Naive thymus-derived CD4-positive, alpha-beta T cell (primary cell): ENCODE measurements around the gene STRA6. TPM values are rescaled to one million over a fixed set of nuclear protein-coding genes. Genes with fewer than 3 reads are reported as not detected.

ENCODE experiments used
- ATAC-seq: fragments of 150-1000 bp; cut with Tn5 transposase; 2 replicates; pipeline ENCODE4 v1.10.0; 2021; ENCODE audit warnings: mild to moderate bottlenecking, moderate library complexity
- CTCF ChIA-PET: fragments of 350-600 bp; sonication (Branson Sonifier 250); formaldehyde crosslinking; loops from one replicate; lab custom pipeline; 2021; ENCODE audit warnings: antibody characterized with exemption; lab: Charles Lee
- POLR2A ChIA-PET: fragments of 350-600 bp; sonication (Branson Sonifier 250); formaldehyde crosslinking; loops from one replicate; lab custom pipeline; 2021; ENCODE audit warnings: antibody characterized with exemption, inconsistent platforms; lab: Charles Lee
- DNase-seq, 9 donors: peaks; one replicate each; pipeline versions ENCODE4 v3.0.0 to v3.0.0-alpha.2; 2020 to 2022; ENCODE audit warnings: mixed read lengths in 1 of 9
- H3K27ac ChIP-seq: one replicate; pipeline ENCODE4 v1.7.0; 2013; ENCODE audit warnings: mild to moderate bottlenecking, low read depth, low read length, moderate library complexity
- H3K27me3 ChIP-seq, 2 donors: one replicate each; pipeline ENCODE4 v1.7.0; 2013; ENCODE audit warnings: low read length in 2 of 2, mild to moderate bottlenecking in 2 of 2, moderate library complexity in 2 of 2; ENCODE audit not compliant: control insufficient read depth in 2 of 2, insufficient read depth in 2 of 2
- H3K36me3 ChIP-seq, 3 experiments: 1 replicate in 2 of 3; 2 replicates in 1 of 3; pipeline ENCODE4 v1.7.0; 2013; ENCODE audit warnings: low read length in 3 of 3, mild to moderate bottlenecking in 3 of 3, moderate library complexity in 1 of 3; ENCODE audit not compliant: insufficient read depth in 3 of 3, control insufficient read depth in 2 of 3
- H3K4me1 ChIP-seq, 2 donors: one replicate each; pipeline ENCODE4 v1.7.0; 2013; ENCODE audit warnings: low read length in 2 of 2, mild to moderate bottlenecking in 2 of 2, moderate library complexity in 1 of 2; ENCODE audit not compliant: control insufficient read depth in 2 of 2, insufficient read depth in 2 of 2
- H3K4me3 ChIP-seq: 2 replicates; pipeline ENCODE4 v1.7.0; 2013; ENCODE audit warnings: mild to moderate bottlenecking, low read length
- H3K9me3 ChIP-seq, 3 experiments: 1 replicate in 2 of 3; 2 replicates in 1 of 3; pipeline ENCODE4 v1.7.0; 2013; ENCODE audit warnings: low read length in 3 of 3; ENCODE audit not compliant: control insufficient read depth in 2 of 3
- H3K27ac Mint-ChIP-seq, 9 donors: one replicate each; pipeline ENCODE4 v1.8.0; 2020 to 2022; ENCODE audit warnings: mixed read lengths in 9 of 9, mild to moderate bottlenecking in 8 of 9, moderate library complexity in 5 of 9, inconsistent platforms in 2 of 9
- H3K27me3 Mint-ChIP-seq, 5 donors: one replicate each; pipeline ENCODE4 v1.8.0; 2021 to 2022; ENCODE audit warnings: mixed read lengths in 5 of 5, mild to moderate bottlenecking in 1 of 5
- H3K36me3 Mint-ChIP-seq, 5 donors: one replicate each; pipeline ENCODE4 v1.8.0; 2020 to 2022; ENCODE audit warnings: mixed read lengths in 5 of 5, mild to moderate bottlenecking in 3 of 5, inconsistent platforms in 1 of 5
- H3K4me1 Mint-ChIP-seq, 7 donors: one replicate each; pipeline ENCODE4 v1.8.0; 2020 to 2022; ENCODE audit warnings: mixed read lengths in 7 of 7, mild to moderate bottlenecking in 3 of 7, inconsistent platforms in 1 of 7
- H3K4me3 Mint-ChIP-seq, 10 donors: one replicate each; pipeline ENCODE4 v1.8.0; 2020 to 2022; ENCODE audit warnings: mild to moderate bottlenecking in 10 of 10, mixed read lengths in 10 of 10, moderate library complexity in 6 of 10, inconsistent platforms in 2 of 10
- H3K9me3 Mint-ChIP-seq, 11 donors: one replicate each; pipeline ENCODE4 v1.8.0; 2020 to 2022; ENCODE audit warnings: mixed read lengths in 11 of 11, mild to moderate bottlenecking in 4 of 11, inconsistent platforms in 1 of 11, moderate library complexity in 1 of 11
- intact Hi-C, 2 donors: fragments of 100-400 bp; cut with micrococcal nuclease; formaldehyde crosslinking; loops; one replicate each; pipeline ENCODE4 v1.15.1; 2023
- polyA plus RNA-seq, 2 donors: library from polyadenylated mRNA; unstranded; fragments of 300-500 nt; fragmentation: Illumina TruSeq; gene quantifications; one replicate each; pipeline ENCODE4 v1.2.3, GENCODE V29; 2021
- total RNA-seq, 6 experiments: library from RNA in 5 of 6; stranded (reverse) in 5 of 6; gene quantifications; 1 replicate in 5 of 6; 2 replicates in 1 of 6; pipeline ENCODE4 v1.2.3 and lab custom pipeline; 2021 to 2026

STRA6 gene
- total and polyA plus RNA-seq, 7 experiments from 2014 or later, result not detected

GRCh38 chr15:74227968-74228722 is 25.6 kb upstream of the STRA6 start:
- Histone ChIP-seq H3K9me3 (no peaks in the 10 kb centered on the region), H3K4me1 (no peaks in the 10 kb centered on the region), H3K4me3 (no peak overlapping the region), H3K27ac (no peak overlapping the region), H3K27me3 (no peaks in the 10 kb centered on the region), H3K36me3 (no peaks in the 10 kb centered on the region)
- Mint-ChIP-seq H3K9me3 (peaks cover 0 to 2% (median 0%) of the 10 kb centered on the region in 11 donors), H3K27me3 (peaks cover 0 to 25% (median 9%) of the 10 kb centered on the region in 5 donors), H3K4me1 (peaks cover 0 to 16% (median 7%) of the 10 kb centered on the region in 7 donors), H3K27ac (no peak overlapping the region), H3K4me3 (no peak overlapping the region), H3K36me3 (no peaks in the 10 kb centered on the region)
- CTCF ChIA-PET, result no interaction called here
- ATAC-seq (no peak), DNase-seq (no peak)
- POLR2A ChIA-PET, result no interaction called here
- intact Hi-C loops, result no loop called here

- H3K27me3 ChIP-seq, result no peaks in the 10 kb centered on the region
Measured at GRCh38 chr15:74226761-74227540, 24.4 kb upstream of the STRA6 start.

GRCh38 chr15:74225928-74226327 is 23.3 kb upstream of the STRA6 start:
- Mint-ChIP-seq H3K36me3 (no peaks in the 10 kb centered on the region), H3K9me3 (peaks cover 0 to 2% (median 0%) of the 10 kb centered on the region in 11 donors), H3K27ac (no peak overlapping the region), H3K27me3 (peaks cover 0 to 38% (median 9%) of the 10 kb centered on the region in 5 donors), H3K4me3 (no peak overlapping the region), H3K4me1 (peaks cover 0 to 19% (median 7%) of the 10 kb centered on the region in 7 donors)
- Histone ChIP-seq H3K9me3 (no peaks in the 10 kb centered on the region), H3K27me3 (no peaks in the 10 kb centered on the region), H3K4me3 (no peak overlapping the region), H3K27ac (no peak overlapping the region), H3K4me1 (no peaks in the 10 kb centered on the region), H3K36me3 (no peaks in the 10 kb centered on the region)
- intact Hi-C loops, result no loop called here
- no peak for DNase-seq
- ChIA-PET POLR2A (no interaction called here), CTCF (no interaction called here)
- ATAC-seq, result no peak

More at GRCh38 chr15:74226761-74227540, 24.4 kb upstream of the STRA6 start:
- H3K4me3 ChIP-seq, result no peak overlapping the region
- no peak for DNase-seq
- ChIA-PET POLR2A (no interaction called here), CTCF (no interaction called here)
- H3K4me3 Mint-ChIP-seq, result no peak overlapping the region
- no peaks in the 10 kb centered on the region for H3K9me3 ChIP-seq
- peaks cover 0 to 34% (median 9%) of the 10 kb centered on the region in 5 donors for H3K27me3 Mint-ChIP-seq
- no peaks in the 10 kb centered on the region for H3K36me3 ChIP-seq
- H3K36me3 Mint-ChIP-seq, result no peaks in the 10 kb centered on the region
- no peak overlapping the region for H3K27ac ChIP-seq
- ATAC-seq, result no peak
- H3K4me1 Mint-ChIP-seq, result peaks cover 0 to 19% (median 7%) of the 10 kb centered on the region in 7 donors
- no peak overlapping the region for H3K27ac Mint-ChIP-seq
- intact Hi-C loops, result no loop called here
- no peaks in the 10 kb centered on the region for H3K4me1 ChIP-seq
- H3K9me3 Mint-ChIP-seq, result peaks cover 0 to 2% (median 0%) of the 10 kb centered on the region in 11 donors

GRCh38 chr15:74222240-74223119 is 19.9 kb upstream of the STRA6 start:
- H3K27ac Mint-ChIP-seq, result peak overlapping the region in 1 of 9 donors; percentile 62
- no peak overlapping the region for H3K4me3 ChIP-seq
- intact Hi-C loops, result no loop called here
- no peak overlapping the region for H3K27ac ChIP-seq
- no peaks in the 10 kb centered on the region for H3K27me3 ChIP-seq
- H3K4me3 Mint-ChIP-seq, result peak overlapping the region in 1 of 10 donors; percentile 66
- H3K4me1 ChIP-seq, result no peaks in the 10 kb centered on the region
- ChIA-PET CTCF (interaction anchor here (0.6 kb wide), 1 partner anchor 96 kb away, joined by 4 read pairs; no protein-coding TSS in a partner anchor), POLR2A (no interaction called here)
- H3K36me3 Mint-ChIP-seq, result no peaks in the 10 kb centered on the region
- peaks cover 0 to 19% (median 7%) of the 10 kb centered on the region in 7 donors for H3K4me1 Mint-ChIP-seq
- no peak for ATAC-seq
- H3K9me3 Mint-ChIP-seq, result peaks cover 0 to 2% (median 0%) of the 10 kb centered on the region in 11 donors
- no peaks in the 10 kb centered on the region for H3K36me3 ChIP-seq
- peaks cover 11 to 42% (median 21%) of the 10 kb centered on the region in 5 donors for H3K27me3 Mint-ChIP-seq
- no peak for DNase-seq
- no peaks in the 10 kb centered on the region for H3K9me3 ChIP-seq

GRCh38 chr15:74221399-74222239 is 19.0 kb upstream of the STRA6 start:
- Histone ChIP-seq H3K4me1 (no peaks in the 10 kb centered on the region), H3K27ac (no peak overlapping the region), H3K9me3 (no peaks in the 10 kb centered on the region), H3K36me3 (no peaks in the 10 kb centered on the region), H3K4me3 (no peak overlapping the region), H3K27me3 (no peaks in the 10 kb centered on the region)
- peaks cover 11 to 40% (median 17%) of the 10 kb centered on the region in 5 donors for H3K27me3 Mint-ChIP-seq
- no peak overlapping the region for H3K27ac Mint-ChIP-seq
- ATAC-seq, result no peak
- peaks cover 0 to under 1% (median 0%) of the 10 kb centered on the region in 11 donors for H3K9me3 Mint-ChIP-seq
- H3K36me3 Mint-ChIP-seq, result no peaks in the 10 kb centered on the region
- POLR2A ChIA-PET, result no interaction called here
- no peak overlapping the region for H3K4me3 Mint-ChIP-seq
- DNase-seq, result no peak
- CTCF ChIA-PET, result no interaction called here
- peaks cover 0 to 19% (median 7%) of the 10 kb centered on the region in 7 donors for H3K4me1 Mint-ChIP-seq
- intact Hi-C loops, result no loop called here
